HG03103 (cell line): ENCODE measurements around the gene MRPS21.
"Not testable (repeated sequence)": the region's sequence is repeated elsewhere in the genome, so short reads cannot be mapped to it uniquely, and the experiment has no call there.

Experiments
- ATAC-seq: cut with Tn5 transposase; IDR thresholded peaks from one replicate; pipeline ENCODE4 v1.9.1; 2021; ENCODE audit warnings: low read depth; ENCODE audit not compliant: unreplicated experiment

Gene MRPS21

GRCh38 chr1:150281221-150281757 lies 12.4 kb upstream of the MRPS21 start:
- ATAC-seq, result no peak

GRCh38 chr1:150281758-150282557 lies 11.7 kb upstream of the MRPS21 start, which contains the start of gene CIART:
Gene CIART (plus strand): TSS chr1:150282554. CDS start chr1:150283268, 714 bp downstream.
- ATAC-seq, result no peak

DNA sequence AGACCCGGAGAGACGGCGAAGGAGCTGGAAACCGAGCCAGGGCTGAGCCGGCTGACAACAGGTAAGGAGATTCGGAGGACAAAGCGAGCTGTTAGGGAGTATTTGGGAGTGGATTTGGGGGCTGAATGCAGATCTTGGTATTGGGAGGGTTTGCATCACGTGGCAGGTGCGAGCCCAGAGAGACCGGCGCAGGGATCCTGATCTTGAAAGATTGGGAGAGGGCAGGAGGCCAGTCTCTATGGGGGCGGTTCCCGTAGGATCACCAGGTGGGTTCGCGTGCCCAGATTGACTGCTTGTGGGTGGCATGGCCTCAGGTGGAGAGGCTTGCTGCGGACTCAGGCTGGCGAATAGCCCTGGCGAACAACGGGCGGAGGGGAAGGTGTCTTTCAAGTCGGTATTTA lies 11.1 kb upstream of the MRPS21 start:
- ATAC-seq, result no peak

- ATAC-seq, result no peak
These were observed 10.4 kb upstream of the MRPS21 start for GRCh38 chr1:150283260-150283659.

GRCh38 chr1:150288382-150288781 lies 5.3 kb upstream of the MRPS21 start:
- no peak for ATAC-seq

- no peak for ATAC-seq
These were observed 4.8 kb upstream of the MRPS21 start for GRCh38 chr1:150288822-150289221.

- no peak for ATAC-seq
These were observed 1.8 kb downstream of the MRPS21 start for GRCh38 chr1:150295476-150295875.

DNA sequence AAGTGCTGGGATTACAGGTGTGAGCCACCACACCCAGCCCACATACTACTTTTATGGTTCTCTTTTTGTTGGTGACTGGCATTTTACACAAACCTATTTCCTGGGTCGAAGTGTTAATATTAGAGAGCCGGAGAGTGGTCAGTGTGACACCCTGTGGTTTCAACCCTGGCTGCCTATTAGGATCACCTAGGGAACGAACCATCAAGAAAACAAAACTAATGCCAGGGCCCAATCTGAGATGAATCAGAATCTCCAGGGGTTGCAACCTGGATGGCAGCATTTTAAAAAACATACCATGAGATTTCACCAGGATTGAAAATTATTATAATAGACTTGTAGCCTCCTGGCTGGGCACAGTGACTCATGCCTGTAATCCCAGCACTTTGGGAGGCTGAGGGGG lies 6.1 kb downstream of the MRPS21 start:
- ATAC-seq, result no peak

DNA sequence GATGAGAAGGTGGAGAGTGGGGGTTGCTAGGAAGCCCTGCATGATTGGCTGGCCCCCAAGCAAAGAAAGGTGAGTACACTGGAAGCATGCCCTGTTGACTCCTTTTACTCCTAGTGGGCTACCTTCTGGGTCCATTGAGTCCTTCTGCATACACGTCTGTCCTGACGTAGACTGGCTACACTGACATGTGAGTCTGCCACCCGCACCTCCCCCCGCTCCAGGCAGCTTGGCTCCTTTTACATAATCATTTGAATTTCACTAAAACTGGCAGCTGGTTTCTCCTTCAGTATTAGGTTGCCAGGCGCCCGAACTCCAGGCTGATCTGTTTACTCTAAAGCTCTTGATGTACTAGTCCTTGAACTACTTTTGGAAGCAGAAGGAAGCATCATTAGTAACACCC lies 8.7 kb downstream of the MRPS21 start:
- ATAC-seq, result no peak

DNA sequence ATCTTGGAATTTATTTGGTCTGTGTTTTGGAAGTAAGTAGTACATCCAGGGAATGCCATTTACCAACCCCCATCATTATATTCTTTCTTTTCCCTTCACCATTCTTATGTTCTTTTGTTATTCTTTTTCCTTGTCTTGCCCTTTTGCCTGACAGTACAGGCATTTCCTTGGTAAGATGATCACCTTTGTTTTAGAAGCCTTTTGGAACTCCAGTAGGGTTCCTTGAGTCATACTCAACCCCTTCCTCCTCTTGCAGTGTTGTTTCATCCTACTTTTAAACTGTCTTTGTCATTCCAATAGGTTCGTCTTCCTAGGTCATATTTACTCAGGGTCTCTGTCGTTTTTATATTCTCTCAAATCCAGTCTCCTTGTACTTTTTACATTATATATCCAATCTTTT lies 9.2 kb downstream of the MRPS21 start:
- no peak for ATAC-seq

- ATAC-seq, result not testable (repeated sequence)
These were observed 14.9 kb downstream of the MRPS21 start for GRCh38 chr1:150308585-150308984.

GRCh38 chr1:150309758-150310508 lies 16.3 kb downstream of the MRPS21 start:
- ATAC-seq, result no peak

DNA sequence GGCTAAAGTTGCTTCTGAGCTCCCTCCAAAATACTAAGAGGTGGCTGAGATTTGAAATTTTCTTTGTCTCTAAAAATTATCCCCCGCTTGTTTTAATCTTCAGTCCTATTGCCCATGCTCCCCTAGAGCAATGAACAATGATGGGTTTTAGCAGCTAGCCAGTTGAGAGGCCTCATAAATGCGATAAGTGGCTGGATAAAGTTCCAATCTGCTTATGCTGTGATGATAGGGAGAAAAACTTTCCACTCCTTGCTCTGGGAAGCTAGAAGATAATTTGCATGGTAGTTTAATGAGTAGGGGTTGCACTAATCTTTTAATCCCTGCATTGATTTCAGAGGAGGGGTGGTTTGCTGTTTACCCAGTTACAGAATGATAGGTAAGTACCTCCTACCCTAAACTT lies 18.1 kb downstream of the MRPS21 start:
- ATAC-seq, result no peak

GRCh38 chr1:150314691-150315090 lies 21.0 kb downstream of the MRPS21 start:
- not testable (repeated sequence) for ATAC-seq

DNA sequence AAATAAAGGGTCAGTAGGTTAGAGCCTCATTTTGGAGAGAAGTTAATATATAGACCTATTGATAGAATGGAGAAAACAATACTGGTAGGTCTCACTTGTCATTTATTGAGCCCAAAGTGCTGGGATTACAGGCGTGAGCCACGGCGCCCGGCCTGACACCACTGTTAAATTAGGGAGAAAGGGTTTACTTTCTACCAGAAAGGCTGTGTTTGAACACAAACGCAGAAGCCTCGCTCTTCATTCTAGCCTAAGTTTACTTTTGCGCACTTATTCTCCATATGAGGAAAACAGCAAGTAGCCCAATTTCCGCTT lies 27.0 kb downstream of the MRPS21 start:
- ATAC-seq, result no peak

GRCh38 chr1:150321826-150322166 lies 28.1 kb downstream of the MRPS21 start:
- no peak for ATAC-seq

- ATAC-seq, result no peak
These were observed 28.6 kb downstream of the MRPS21 start for GRCh38 chr1:150322310-150322709.

DNA sequence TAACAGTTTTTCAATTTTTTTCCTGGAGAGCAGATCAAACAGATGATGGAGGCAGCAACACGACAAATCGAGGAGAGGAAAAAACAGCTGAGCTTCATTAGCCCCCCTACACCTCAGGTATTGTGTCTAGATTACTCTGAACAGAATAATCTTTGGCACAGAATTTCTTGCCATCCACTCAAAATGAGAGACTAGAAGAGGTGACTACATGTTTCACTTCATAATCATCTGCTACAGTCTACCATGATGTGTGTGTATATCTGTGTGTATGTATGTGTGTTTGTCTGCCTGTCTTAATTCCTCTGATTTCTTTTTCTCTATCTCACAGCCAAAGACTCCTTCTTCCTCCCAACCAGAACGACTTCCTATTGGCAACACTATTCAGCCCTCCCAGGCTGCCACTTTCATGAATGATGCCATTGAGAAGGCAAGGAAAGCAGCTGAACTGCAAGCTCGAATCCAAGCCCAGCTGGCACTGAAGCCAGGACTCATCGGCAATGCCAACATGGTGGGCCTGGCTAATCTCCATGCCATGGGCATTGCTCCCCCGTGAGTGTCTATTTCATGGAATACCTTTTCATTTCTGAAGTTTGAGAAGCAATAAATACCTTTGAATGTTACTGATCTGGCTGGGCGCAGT lies 39.1 kb downstream of the MRPS21 start:
- ATAC-seq, result no peak

GRCh38 chr1:150346316-150346715 lies 52.7 kb downstream of the MRPS21 start:
- no peak for ATAC-seq

GRCh38 chr1:150352866-150353265 lies 59.2 kb downstream of the MRPS21 start:
- no peak for ATAC-seq
